Mesendoderm (in vitro differentiated cells): ENCODE results near the gene PPP4R2.
A peak's percentile ranks its signal among the peaks of the same experiment; 100 is the strongest.

Experiments
- DNase-seq: peaks from one replicate; pipeline ENCODE4 v3.0.0; 2013
- H2AK5ac ChIP-seq: 2 replicates; pipeline ENCODE4 v1.6.1; 2013; ENCODE audit warnings: low read length, inconsistent platforms
- H2BK120ac ChIP-seq: 2 replicates; pipeline ENCODE4 v1.6.1; 2013; ENCODE audit warnings: low read depth, mild to moderate bottlenecking, low read length, moderate library complexity, mixed read lengths
- H2BK15ac ChIP-seq: replicated peaks from 2 replicates; pipeline ENCODE4 v1.6.1; 2013; ENCODE audit warnings: low read depth, mild to moderate bottlenecking, moderate library complexity
- H2BK5ac ChIP-seq: 2 replicates; pipeline ENCODE4 v1.6.1; 2013; ENCODE audit warnings: low read length, inconsistent platforms
- H3K18ac ChIP-seq: 2 replicates; pipeline ENCODE4 v1.6.1; 2013; ENCODE audit warnings: mild to moderate bottlenecking, low read length, mixed read lengths
- H3K23ac ChIP-seq: one replicate; pipeline ENCODE4 v1.6.1; 2013; ENCODE audit warnings: low read length
- H3K27ac ChIP-seq: 2 replicates; pipeline ENCODE4 v1.5.1; 2013; ENCODE audit warnings: low read depth, mild to moderate bottlenecking, inconsistent platforms, low read length, moderate library complexity
- H3K27me3 ChIP-seq: 2 replicates; pipeline ENCODE4 v1.6.1; 2013; ENCODE audit warnings: low read length, control low read depth, mild to moderate bottlenecking, inconsistent platforms; ENCODE audit not compliant: insufficient read depth, poor library complexity
- H3K36me3 ChIP-seq: 2 replicates; pipeline ENCODE4 v1.6.1; 2013; ENCODE audit warnings: low read length, inconsistent platforms; ENCODE audit not compliant: control insufficient read depth, insufficient read depth
- H3K4ac ChIP-seq: one replicate; pipeline ENCODE4 v1.6.1; 2013; ENCODE audit warnings: low read depth, mild to moderate bottlenecking, low read length, moderate library complexity
- H3K4me1 ChIP-seq: 2 replicates; pipeline ENCODE4 v1.6.1; 2013; ENCODE audit warnings: low read depth, low read length, inconsistent platforms; ENCODE audit not compliant: control insufficient read depth
- H3K4me2 ChIP-seq: 2 replicates; pipeline ENCODE4 v1.6.1; 2013; ENCODE audit warnings: low read length
- H3K4me3 ChIP-seq: 2 replicates; pipeline ENCODE4 v1.5.1; 2013; ENCODE audit warnings: mild to moderate bottlenecking, low read length
- H3K56ac ChIP-seq: one replicate; pipeline ENCODE4 v1.6.1; 2013; ENCODE audit warnings: low read length
- H3K79me1 ChIP-seq: 2 replicates; pipeline ENCODE4 v1.6.1; 2013; ENCODE audit warnings: low read length, inconsistent platforms
- H3K79me2 ChIP-seq: 2 replicates; pipeline ENCODE4 v1.6.1; 2013; ENCODE audit warnings: mild to moderate bottlenecking, low read length; ENCODE audit not compliant: control insufficient read depth, insufficient read depth
- H3K9ac ChIP-seq: 2 replicates; pipeline ENCODE4 v1.6.1; 2013; ENCODE audit warnings: low read length, inconsistent platforms
- H4K5ac ChIP-seq: one replicate; pipeline ENCODE4 v1.6.1; 2013; ENCODE audit warnings: low read length
- H4K8ac ChIP-seq: one replicate; pipeline ENCODE4 v1.6.1; 2013; ENCODE audit warnings: low read depth, mild to moderate bottlenecking, control low read depth, low read length, moderate library complexity
- WGBS: extraction: QIAGEN DNeasy Blood & Tissue Kit; methylation state at CpG from one replicate; pipeline ENCODE4 v1.1.7; 2013; ENCODE audit warnings: low lambda C conversion rate, missing lambda C conversion rate; ENCODE audit not compliant: insufficient coverage; ENCODE audit errors: extremely low coverage; 5-methylcytosine and 5-hydroxymethylcytosine counted together

PPP4R2 gene

GRCh38 chr3:73098873-73099272 lies 102.3 kb downstream of the PPP4R2 start:
- Histone ChIP-seq H3K4me2 (no peak overlapping the region), H3K79me1 (no peaks in the 10 kb centered on the region), H3K27me3 (no peaks in the 10 kb centered on the region), H4K5ac (no peak overlapping the region), H2BK15ac (no peak overlapping the region), H2AK5ac (no peak overlapping the region), H3K4me3 (no peak overlapping the region), H3K56ac (no peak overlapping the region), H3K18ac (no peak overlapping the region), H3K9ac (no peak overlapping the region), H3K4ac (no peak overlapping the region), H3K36me3 (no peaks in the 10 kb centered on the region), H2BK5ac (no peak overlapping the region), H3K27ac (no peak overlapping the region), H3K4me1 (peaks cover 3% of the 10 kb centered on the region), H4K8ac (no peak overlapping the region), H3K23ac (no peak overlapping the region), H3K79me2 (no peaks in the 10 kb centered on the region), H2BK120ac (no peak overlapping the region)
- DNase-seq, result no peak
- no CpG with 5 or more reads among the region's 1 CpG for WGBS

- Histone ChIP-seq H3K27me3 (no peaks in the 10 kb centered on the region), H3K9ac (no peak overlapping the region), H3K4ac (no peak overlapping the region), H3K27ac (no peak overlapping the region), H2AK5ac (no peak overlapping the region), H3K4me2 (no peak overlapping the region), H4K8ac (no peak overlapping the region), H3K79me1 (no peaks in the 10 kb centered on the region), H2BK120ac (no peak overlapping the region), H3K36me3 (no peaks in the 10 kb centered on the region), H3K23ac (no peak overlapping the region), H3K4me1 (no peaks in the 10 kb centered on the region), H3K18ac (peak overlapping the region; percentile 22), H4K5ac (no peak overlapping the region), H3K79me2 (no peaks in the 10 kb centered on the region), H3K4me3 (no peak overlapping the region), H2BK15ac (no peak overlapping the region), H3K56ac (peak overlapping the region; percentile 1), H2BK5ac (no peak overlapping the region)
- no CpG with 5 or more reads among the region's 9 CpGs for WGBS
- peak; percentile 94 for DNase-seq
Measured at GRCh38 chr3:73100741-73101559, 104.3 kb downstream of the PPP4R2 start.

GRCh38 chr3:73101881-73102280 lies 105.3 kb downstream of the PPP4R2 start:
- no peaks in the 10 kb centered on the region for H3K4me1 ChIP-seq
- H2BK5ac ChIP-seq, result no peak overlapping the region
- no peaks in the 10 kb centered on the region for H3K36me3 ChIP-seq
- no peaks in the 10 kb centered on the region for H3K27me3 ChIP-seq
- WGBS, result no CpG with 5 or more reads among the region's 2 CpGs
- H2AK5ac ChIP-seq, result no peak overlapping the region
- H3K27ac ChIP-seq, result no peak overlapping the region
- H3K9ac ChIP-seq, result no peak overlapping the region
- no peak overlapping the region for H4K5ac ChIP-seq
- no peak overlapping the region for H2BK120ac ChIP-seq
- H3K4ac ChIP-seq, result no peak overlapping the region
- no peaks in the 10 kb centered on the region for H3K79me1 ChIP-seq
- no peak overlapping the region for H3K4me2 ChIP-seq
- H4K8ac ChIP-seq, result no peak overlapping the region
- H3K79me2 ChIP-seq, result no peaks in the 10 kb centered on the region
- H3K56ac ChIP-seq, result no peak overlapping the region
- no peak overlapping the region for H3K4me3 ChIP-seq
- H2BK15ac ChIP-seq, result no peak overlapping the region
- no peak overlapping the region for H3K23ac ChIP-seq
- H3K18ac ChIP-seq, result no peak overlapping the region
- no peak for DNase-seq

GRCh38 chr3:73107215-73107614 lies 110.6 kb downstream of the PPP4R2 start:
- H3K23ac ChIP-seq, result no peak overlapping the region
- no peak overlapping the region for H3K4me3 ChIP-seq
- no peaks in the 10 kb centered on the region for H3K36me3 ChIP-seq
- no peak overlapping the region for H2BK5ac ChIP-seq
- no peak overlapping the region for H3K4ac ChIP-seq
- no peak overlapping the region for H3K4me2 ChIP-seq
- H4K5ac ChIP-seq, result no peak overlapping the region
- no peak overlapping the region for H3K18ac ChIP-seq
- H3K27me3 ChIP-seq, result no peaks in the 10 kb centered on the region
- H2BK15ac ChIP-seq, result no peak overlapping the region
- WGBS, result no CpG with 5 or more reads among the region's 3 CpGs
- H2AK5ac ChIP-seq, result no peak overlapping the region
- no peaks in the 10 kb centered on the region for H3K4me1 ChIP-seq
- no peaks in the 10 kb centered on the region for H3K79me2 ChIP-seq
- no peak for DNase-seq
- no peak overlapping the region for H3K56ac ChIP-seq
- no peaks in the 10 kb centered on the region for H3K79me1 ChIP-seq
- H3K9ac ChIP-seq, result no peak overlapping the region
- no peak overlapping the region for H2BK120ac ChIP-seq
- no peak overlapping the region for H4K8ac ChIP-seq
- no peak overlapping the region for H3K27ac ChIP-seq

- H2BK15ac ChIP-seq, result no peak overlapping the region
- H3K18ac ChIP-seq, result no peak overlapping the region
- H3K36me3 ChIP-seq, result no peaks in the 10 kb centered on the region
- H3K23ac ChIP-seq, result no peak overlapping the region
- no peak overlapping the region for H2BK120ac ChIP-seq
- H2BK5ac ChIP-seq, result no peak overlapping the region
- no peak overlapping the region for H3K9ac ChIP-seq
- no peak overlapping the region for H3K4me3 ChIP-seq
- no CpG with 5 or more reads among the region's 5 CpGs for WGBS
- no peak overlapping the region for H3K27ac ChIP-seq
- no peak for DNase-seq
- no peaks in the 10 kb centered on the region for H3K27me3 ChIP-seq
- H4K8ac ChIP-seq, result no peak overlapping the region
- H3K79me1 ChIP-seq, result no peaks in the 10 kb centered on the region
- H3K79me2 ChIP-seq, result no peaks in the 10 kb centered on the region
- no peaks in the 10 kb centered on the region for H3K4me1 ChIP-seq
- no peak overlapping the region for H3K4me2 ChIP-seq
- H3K56ac ChIP-seq, result no peak overlapping the region
- H4K5ac ChIP-seq, result no peak overlapping the region
- no peak overlapping the region for H2AK5ac ChIP-seq
- H3K4ac ChIP-seq, result no peak overlapping the region
Measured at GRCh38 chr3:73107676-73108187, 111.1 kb downstream of the PPP4R2 start.

- Histone ChIP-seq H3K18ac (no peak overlapping the region), H3K9ac (no peak overlapping the region), H3K27me3 (no peaks in the 10 kb centered on the region), H2BK120ac (no peak overlapping the region), H3K79me2 (no peaks in the 10 kb centered on the region), H3K23ac (no peak overlapping the region), H2BK5ac (no peak overlapping the region), H4K5ac (no peak overlapping the region), H3K27ac (no peak overlapping the region), H2AK5ac (no peak overlapping the region), H4K8ac (no peak overlapping the region), H3K36me3 (no peaks in the 10 kb centered on the region), H3K4me3 (no peak overlapping the region), H3K56ac (no peak overlapping the region), H2BK15ac (no peak overlapping the region), H3K79me1 (no peaks in the 10 kb centered on the region), H3K4ac (no peak overlapping the region), H3K4me2 (no peak overlapping the region), H3K4me1 (no peaks in the 10 kb centered on the region)
- DNase-seq, result no peak
- WGBS, result no CpG with 5 or more reads among the region's 3 CpGs
Measured at GRCh38 chr3:73108750-73109149, 112.1 kb downstream of the PPP4R2 start.
